Endothelial cell of umbilical vein (primary cell): ENCODE data around the gene FAM171A2. TPM values are rescaled to one million over a fixed set of nuclear protein-coding genes. Genes with fewer than 3 reads are reported as not detected.

Experiments used
- BruUV-seq: library from RNA; stranded (reverse); fragments of 400-500 nt; replicated peaks from 2 replicates; lab custom pipeline; 2021; lab: Mats Ljungman, UMichigan
- CTCF ChIA-PET: fragments of 300-600, 350-600 bp; sonication (Branson Sonifier 250); formaldehyde crosslinking; loops from one replicate; lab custom pipeline; 2021; ENCODE audit warnings: antibody characterized with exemption, inconsistent platforms; lab: Charles Lee
- POLR2A ChIA-PET: fragments of 300-600, 350-600 bp; sonication (Branson Sonifier 250); formaldehyde crosslinking; loops from one replicate; lab custom pipeline; 2021; ENCODE audit warnings: antibody characterized with exemption, inconsistent platforms; lab: Charles Lee
- DNase-seq: peaks from one replicate; pipeline ENCODE4 v3.0.0-alpha.2; 2011; ENCODE audit warnings: low read depth, low spot score
- FAIRE-seq: peaks from 2 replicates; lab custom pipeline; 2011; peaks lifted over from hg19 to GRCh38; lab: Jason Lieb, UNC
- H2AFZ ChIP-seq: 2 replicates; pipeline ENCODE4 v1.6.0; 2012; ENCODE audit warnings: low read depth, low read length, control low read depth, inconsistent platforms
- H3K27ac ChIP-seq: 2 replicates; pipeline ENCODE4 v1.5.1; 2011; ENCODE audit warnings: low read depth, mild to moderate bottlenecking, control low read depth, low read length, moderate library complexity; ENCODE audit not compliant: insufficient read depth
- H3K27me3 ChIP-seq, 2 experiments: 2 replicates each; pipeline versions ENCODE4 v1.6.0 to v1.6.1; 2011; ENCODE audit warnings: low read length in 2 of 2, mixed read lengths in 1 of 2; ENCODE audit not compliant: control insufficient read depth in 2 of 2, insufficient read depth in 2 of 2
- H3K36me3 ChIP-seq, 2 experiments: 2 replicates in 1 of 2; 3 replicates in 1 of 2; pipeline ENCODE4 v1.5.1; 2011; ENCODE audit warnings: low read length in 2 of 2, mild to moderate bottlenecking in 1 of 2, moderate library complexity in 1 of 2; ENCODE audit not compliant: control insufficient read depth in 2 of 2, insufficient read depth in 2 of 2; ENCODE audit errors: extremely low read depth in 1 of 2
- H3K4me1 ChIP-seq: 3 replicates; pipeline ENCODE4 v1.5.1; 2011; ENCODE audit warnings: mild to moderate bottlenecking, low read length; ENCODE audit not compliant: control insufficient read depth, insufficient read depth; ENCODE audit errors: extremely low read depth
- H3K4me2 ChIP-seq: 2 replicates; pipeline ENCODE4 v1.6.1; 2011; ENCODE audit warnings: low read length, control low read depth, mixed read lengths; ENCODE audit not compliant: insufficient read depth
- H3K4me3 ChIP-seq, 3 experiments: fragments of 200-600 bp in 1 of 3; sonication (generic), shearing (Covaris generic) in 1 of 3; replicated peaks in 1 of 3; 2 replicates each; pipeline ENCODE4 v1.5.1; 2011 to 2016; ENCODE audit warnings: control low read depth in 3 of 3, low read length in 3 of 3, mild to moderate bottlenecking in 2 of 3, inconsistent platforms in 1 of 3, low read depth in 1 of 3, moderate library complexity in 1 of 3; ENCODE audit not compliant: insufficient read depth in 1 of 3
- H3K79me2 ChIP-seq: 2 replicates; pipeline ENCODE4 v1.6.0; 2012; ENCODE audit warnings: low read length, inconsistent platforms; ENCODE audit not compliant: control insufficient read depth, insufficient read depth
- H3K9ac ChIP-seq: replicated peaks from 2 replicates; pipeline ENCODE3; 2011; ENCODE audit warnings: low read length, control low read depth; ENCODE audit not compliant: insufficient read depth; ENCODE audit errors: extremely low read depth
- H3K9me1 ChIP-seq: replicated peaks from 3 replicates; pipeline ENCODE4 v1.6.0; 2011; ENCODE audit warnings: mild to moderate bottlenecking, low read length; ENCODE audit not compliant: control insufficient read depth, insufficient read depth; ENCODE audit errors: extremely low read depth
- H3K9me3 ChIP-seq: replicated peaks from 2 replicates; pipeline ENCODE4 v1.5.1; 2012; ENCODE audit warnings: low read length, inconsistent platforms; ENCODE audit not compliant: control insufficient read depth, insufficient read depth
- H4K20me1 ChIP-seq: replicated peaks from 2 replicates; pipeline ENCODE3; 2011; ENCODE audit warnings: mild to moderate bottlenecking, low read length; ENCODE audit not compliant: control insufficient read depth, insufficient read depth; ENCODE audit errors: extremely low read depth
- EZH2 ChIP-seq: IDR thresholded peaks from 2 replicates; pipeline ENCODE4 v1.6.1; 2012; ENCODE audit warnings: borderline replicate concordance, low read depth, mild to moderate bottlenecking, moderate library complexity, low read length, inconsistent platforms; ENCODE audit not compliant: severe bottlenecking
- FOS ChIP-seq: IDR thresholded peaks from 2 replicates; pipeline ENCODE4 v1.6.1; 2011; ENCODE audit warnings: mild to moderate bottlenecking, low read length, moderate library complexity, borderline replicate concordance; ENCODE audit not compliant: insufficient read depth
- GATA2 ChIP-seq: IDR thresholded peaks from 2 replicates; pipeline ENCODE4 v1.7.0; 2011; ENCODE audit warnings: low read depth, mild to moderate bottlenecking, moderate library complexity, mixed read lengths, low read length; ENCODE audit not compliant: insufficient read length, insufficient read depth
- JUN ChIP-seq: IDR thresholded peaks from 2 replicates; pipeline ENCODE4 v1.6.1; 2011; ENCODE audit warnings: borderline replicate concordance, low read depth; ENCODE audit not compliant: insufficient read length, insufficient read depth
- MYC ChIP-seq: IDR thresholded peaks from one replicate; pipeline ENCODE4 v1.6.1; 2011; ENCODE audit warnings: mild to moderate bottlenecking, low read depth, low read length
- POLR2A ChIP-seq: IDR thresholded peaks from 2 replicates; pipeline ENCODE4 v1.6.1; 2012; ENCODE audit warnings: low read depth, mild to moderate bottlenecking, control low read depth, low read length
- POLR2AphosphoS5 ChIP-seq: IDR thresholded peaks from 2 replicates; pipeline ENCODE4 v1.6.1; 2012; ENCODE audit warnings: low read depth, mild to moderate bottlenecking, control low read depth, low read length, moderate library complexity; ENCODE audit not compliant: insufficient read depth
- dilution Hi-C: fragments of 300-500 bp; cut with MboI; formaldehyde crosslinking; loops from one replicate; pipeline ENCODE4 v1.15.0; 2019; ENCODE audit warnings: low sequenced_read_pairs; ENCODE audit not compliant: extremely low pct_ligation_motif_present
- intact Hi-C: fragments of 100-400 bp; cut with micrococcal nuclease; formaldehyde crosslinking; loops from one replicate; pipeline ENCODE4 v1.10.0; 2022
- polyA plus RNA-seq, 4 experiments: library from polyadenylated mRNA; depleted of rRNA in 3 of 4; stranded (reverse) in 3 of 4; unstranded in 1 of 4; fragments of >200 nt; gene quantifications; 2 replicates each; pipeline versions ENCODE4 v1.2.1 to v1.2.3, GENCODE V29; 2011 to 2012; ENCODE audit warnings: missing spikeins in 1 of 4
- total RNA-seq: library from RNA; stranded (reverse); gene quantifications from 2 replicates; pipeline ENCODE4 v1.2.3, GENCODE V29; 2021
- TF ChIP-seq, protein P1 (sequence below), 2 donors: IDR thresholded peaks; 1 replicate in 1 of 2; 2 replicates in 1 of 2; pipeline ENCODE4 v1.5.1; 2011; ENCODE audit warnings: low read length in 2 of 2, mild to moderate bottlenecking in 2 of 2, moderate library complexity in 2 of 2, control low read depth in 1 of 2, inconsistent platforms in 1 of 2, low read depth in 1 of 2; ENCODE audit not compliant: insufficient read depth in 1 of 2; ENCODE audit errors: extremely low read depth in 1 of 2
- TF ChIP-seq, protein P2 (sequence below): IDR thresholded peaks from 2 replicates; pipeline ENCODE4 v1.6.1; 2011; ENCODE audit not compliant: insufficient read depth, insufficient read length

The FAM171A2 gene
- total and polyA plus RNA-seq, 2 donors (not counting 3 experiments of a cell fraction or from before 2014, with no cell fraction given) = 11.3 to 13.4 TPM

DNA sequence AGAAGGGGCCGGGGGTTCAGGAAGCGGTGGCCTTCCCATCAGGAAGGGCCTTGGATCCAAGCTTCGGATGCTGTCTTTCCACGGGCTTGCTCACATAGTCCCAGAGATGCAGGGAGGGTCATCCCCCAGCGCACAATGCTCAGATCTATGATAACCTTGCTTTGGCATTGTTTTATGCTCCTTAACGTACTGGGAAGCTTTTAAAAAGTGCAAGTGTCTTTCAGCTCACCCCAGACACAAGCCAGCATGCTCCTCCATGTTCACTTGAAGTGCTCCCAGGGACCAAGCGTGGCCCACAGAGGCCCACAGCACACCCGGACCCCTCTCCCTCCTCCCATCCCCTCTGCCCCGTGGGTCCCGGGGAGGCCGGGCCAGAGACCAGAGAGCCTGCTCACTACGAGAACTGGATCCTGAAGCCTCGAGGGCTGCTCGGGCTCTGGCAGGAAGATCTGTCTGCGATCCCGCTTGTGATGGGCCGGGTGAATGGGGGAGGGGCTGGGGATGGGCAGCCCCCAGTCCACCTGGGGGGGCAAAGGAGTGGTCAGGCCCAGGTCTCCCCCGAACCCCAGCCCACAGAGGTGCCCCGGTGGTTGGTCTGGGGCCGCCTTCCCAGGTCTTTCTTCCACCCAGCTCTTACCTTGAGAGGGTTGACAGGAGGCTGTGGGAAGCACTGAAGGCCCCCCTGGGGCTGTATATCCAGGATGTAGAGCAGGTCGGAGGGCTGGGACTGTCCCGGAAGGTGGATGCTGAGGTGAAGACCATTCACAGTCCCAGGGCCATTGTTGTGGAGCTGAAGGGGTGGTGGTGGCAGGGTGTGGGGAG lies 11.8 kb upstream of the FAM171A2 start:
- H2AFZ ChIP-seq = peak overlapping the region; percentile 18
- no peaks in the 10 kb centered on the region for H3K27me3 ChIP-seq
- BruUV-seq = no TSS peak
- H3K36me3 ChIP-seq = no peaks in the 10 kb centered on the region
- DNase-seq (no peak), FAIRE-seq (peak; percentile 26)
- no peaks in the 10 kb centered on the region for H3K9me3 ChIP-seq
- intact Hi-C loops (no loop called here), dilution Hi-C loops (no loop called here)
- H3K4me3 ChIP-seq = no peak overlapping the region
- POLR2A ChIA-PET = no interaction called here
- H3K4me2 ChIP-seq = no peak overlapping the region
- no peaks in the 10 kb centered on the region for H3K9me1 ChIP-seq
- CTCF ChIA-PET = interaction anchor here (0.7 to 2.9 kb wide), 11 partner anchors 9 to 148 kb away, joined by 3 to 16 read pairs (median 4); partner anchors contain the start of gene FAM171A2
- no peak for TF ChIP-seq FOS
- TF ChIP-seq POLR2A = no peak
- TF ChIP-seq POLR2AphosphoS5 = no peak
- TF ChIP-seq MYC = no peak
- no peak for TF ChIP-seq GATA2
- TF ChIP-seq, protein P1, sequence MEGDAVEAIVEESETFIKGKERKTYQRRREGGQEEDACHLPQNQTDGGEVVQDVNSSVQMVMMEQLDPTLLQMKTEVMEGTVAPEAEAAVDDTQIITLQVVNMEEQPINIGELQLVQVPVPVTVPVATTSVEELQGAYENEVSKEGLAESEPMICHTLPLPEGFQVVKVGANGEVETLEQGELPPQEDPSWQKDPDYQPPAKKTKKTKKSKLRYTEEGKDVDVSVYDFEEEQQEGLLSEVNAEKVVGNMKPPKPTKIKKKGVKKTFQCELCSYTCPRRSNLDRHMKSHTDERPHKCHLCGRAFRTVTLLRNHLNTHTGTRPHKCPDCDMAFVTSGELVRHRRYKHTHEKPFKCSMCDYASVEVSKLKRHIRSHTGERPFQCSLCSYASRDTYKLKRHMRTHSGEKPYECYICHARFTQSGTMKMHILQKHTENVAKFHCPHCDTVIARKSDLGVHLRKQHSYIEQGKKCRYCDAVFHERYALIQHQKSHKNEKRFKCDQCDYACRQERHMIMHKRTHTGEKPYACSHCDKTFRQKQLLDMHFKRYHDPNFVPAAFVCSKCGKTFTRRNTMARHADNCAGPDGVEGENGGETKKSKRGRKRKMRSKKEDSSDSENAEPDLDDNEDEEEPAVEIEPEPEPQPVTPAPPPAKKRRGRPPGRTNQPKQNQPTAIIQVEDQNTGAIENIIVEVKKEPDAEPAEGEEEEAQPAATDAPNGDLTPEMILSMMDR (IDR thresholded peaks at IDR 0.05; ENCODE audit: extremely low read depth in 1 of 2, insufficient read depth in 1 of 2, low read depth in 1 of 2, low read length in 2 of 2) = no peak
- TF ChIP-seq, protein P2, sequence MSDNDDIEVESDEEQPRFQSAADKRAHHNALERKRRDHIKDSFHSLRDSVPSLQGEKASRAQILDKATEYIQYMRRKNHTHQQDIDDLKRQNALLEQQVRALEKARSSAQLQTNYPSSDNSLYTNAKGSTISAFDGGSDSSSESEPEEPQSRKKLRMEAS = no peak
- TF ChIP-seq EZH2 = no peak
- TF ChIP-seq JUN = no peak
- H3K79me2 ChIP-seq = no peaks in the 10 kb centered on the region
- H3K27ac ChIP-seq = no peak overlapping the region
- no peak overlapping the region for H3K9ac ChIP-seq
- H3K4me1 ChIP-seq = no peaks in the 10 kb centered on the region
- no peaks in the 10 kb centered on the region for H4K20me1 ChIP-seq
